ENCODE results near the gene POC1A.

POC1A gene

GRCh38 chr3:52121813-52122212, 32.4 kb downstream of the POC1A start:
- Histone ChIP-seq H3K27me3 (ENCODE audit: control insufficient read depth, insufficient read depth, low read length) (no peaks in the 10 kb centered on the region), H3K4me3 (ENCODE audit: low read depth, low read length) (no peak overlapping the region), H3K9ac (ENCODE audit: low read depth, low read length) (no peak overlapping the region), H3K4me1 (ENCODE audit: control insufficient read depth, insufficient read depth, low read length) (no peaks in the 10 kb centered on the region), H3K36me3 (ENCODE audit: control insufficient read depth, insufficient read depth, low read length) (peaks cover 30% of the 10 kb centered on the region), H3K9me3 (ENCODE audit: control insufficient read depth, insufficient read depth, low read length) (no peaks in the 10 kb centered on the region)

- Histone ChIP-seq H3K36me3 (ENCODE audit: control insufficient read depth, insufficient read depth, low read length) (peaks cover 30% of the 10 kb centered on the region), H3K4me1 (ENCODE audit: control insufficient read depth, insufficient read depth, low read length) (no peaks in the 10 kb centered on the region), H3K9ac (ENCODE audit: low read depth, low read length) (no peak overlapping the region), H3K27me3 (ENCODE audit: control insufficient read depth, insufficient read depth, low read length) (no peaks in the 10 kb centered on the region), H3K4me3 (ENCODE audit: low read depth, low read length) (no peak overlapping the region), H3K9me3 (ENCODE audit: control insufficient read depth, insufficient read depth, low read length) (no peaks in the 10 kb centered on the region)
These were observed 32.8 kb downstream of the POC1A start for GRCh38 chr3:52121464-52121805.

DNA sequence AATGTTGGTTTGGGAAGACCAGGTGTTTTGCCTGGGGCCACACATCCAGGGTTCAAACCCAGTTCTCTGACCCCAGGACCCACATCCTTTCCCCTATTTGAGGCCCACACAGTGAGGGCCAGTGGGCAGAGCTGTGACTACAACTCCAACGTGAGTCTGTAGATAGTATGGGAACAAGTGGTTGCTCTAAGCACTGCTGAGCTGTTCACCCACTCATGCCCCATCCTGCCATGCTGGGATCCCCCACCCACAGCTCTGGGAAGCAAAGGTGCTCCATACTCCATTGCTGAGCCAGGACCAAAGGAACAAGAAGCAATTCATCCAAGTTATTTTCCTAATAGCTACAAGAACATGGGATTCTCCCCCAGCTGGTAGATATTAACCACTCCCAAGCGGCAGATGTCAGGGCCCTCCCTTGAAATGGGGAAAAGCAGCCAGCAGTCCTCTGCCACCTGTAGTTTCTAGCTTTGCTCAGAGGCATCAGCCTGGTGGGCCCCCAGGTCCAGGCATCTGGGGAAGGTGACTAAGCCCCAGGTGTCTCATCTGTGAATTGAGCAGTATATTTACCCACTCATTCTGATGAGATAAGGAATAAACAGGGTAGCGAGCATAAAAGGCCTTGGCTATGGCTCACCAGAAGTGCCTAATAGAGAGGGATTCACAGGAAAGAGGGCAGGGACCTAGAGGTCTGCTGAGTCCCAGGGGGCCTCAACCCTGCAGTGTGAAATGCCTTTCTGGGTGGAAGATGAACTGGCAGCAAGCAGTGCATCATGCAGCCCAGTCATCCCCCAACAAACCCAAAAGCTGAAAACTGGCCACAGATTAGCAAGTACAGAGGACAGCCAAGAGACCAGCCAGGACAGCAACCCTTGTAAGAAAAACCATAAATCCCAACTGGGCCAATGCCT, 33.4 kb downstream of the POC1A start:
- H3K9ac ChIP-seq (ENCODE audit: low read depth, low read length), result no peak overlapping the region
- peaks cover 30% of the 10 kb centered on the region for H3K36me3 ChIP-seq (ENCODE audit: control insufficient read depth, insufficient read depth, low read length)
- no peaks in the 10 kb centered on the region for H3K9me3 ChIP-seq (ENCODE audit: control insufficient read depth, insufficient read depth, low read length)
- H3K4me1 ChIP-seq (ENCODE audit: control insufficient read depth, insufficient read depth, low read length), result no peaks in the 10 kb centered on the region
- no peak overlapping the region for H3K4me3 ChIP-seq (ENCODE audit: low read depth, low read length)
- H3K27me3 ChIP-seq (ENCODE audit: control insufficient read depth, insufficient read depth, low read length), result no peaks in the 10 kb centered on the region

DNA sequence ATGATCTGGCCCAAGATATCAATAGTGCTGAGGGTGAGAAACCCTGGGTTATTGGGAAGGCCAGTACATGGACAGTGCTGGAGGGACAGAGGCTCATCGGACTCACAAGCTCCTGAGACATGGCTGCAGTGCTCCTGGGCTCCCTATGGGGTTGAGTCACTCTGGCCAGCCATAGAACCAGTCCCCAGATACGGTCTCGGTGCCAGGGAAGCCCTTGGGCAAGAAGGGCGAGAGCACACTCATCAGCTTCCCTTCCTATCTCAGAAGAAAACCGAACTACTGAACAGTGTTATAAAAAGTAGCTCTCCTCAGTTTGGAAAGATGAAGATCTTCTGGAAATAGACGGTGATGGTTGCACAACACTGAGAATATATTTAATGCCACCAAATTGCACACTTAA, 34.4 kb downstream of the POC1A start:
- no peaks in the 10 kb centered on the region for H3K4me1 ChIP-seq (ENCODE audit: control insufficient read depth, insufficient read depth, low read length)
- H3K9me3 ChIP-seq (ENCODE audit: control insufficient read depth, insufficient read depth, low read length), result no peaks in the 10 kb centered on the region
- no peak overlapping the region for H3K4me3 ChIP-seq (ENCODE audit: low read depth, low read length)
- H3K27me3 ChIP-seq (ENCODE audit: control insufficient read depth, insufficient read depth, low read length), result no peaks in the 10 kb centered on the region
- H3K9ac ChIP-seq (ENCODE audit: low read depth, low read length), result no peak overlapping the region
- peaks cover 29% of the 10 kb centered on the region for H3K36me3 ChIP-seq (ENCODE audit: control insufficient read depth, insufficient read depth, low read length)

DNA sequence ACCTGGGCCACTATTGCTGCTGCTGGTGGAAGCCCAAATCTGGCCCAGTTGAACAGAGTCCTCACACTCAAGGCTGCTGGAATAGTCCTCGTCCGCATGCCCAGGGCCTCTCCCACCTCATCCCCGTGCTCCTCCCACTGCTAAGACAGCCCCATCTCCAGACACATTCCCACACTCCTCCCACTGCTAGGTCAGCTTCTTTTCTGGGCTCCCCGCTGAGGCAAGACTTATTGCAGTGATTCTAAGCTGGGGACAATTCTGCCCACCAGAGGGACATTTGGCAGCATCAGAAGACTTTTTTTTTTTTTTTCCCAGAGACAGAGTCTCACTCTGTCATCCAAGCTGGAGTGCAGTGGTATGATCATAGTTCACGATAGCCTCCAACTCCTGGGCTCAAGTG, 35.1 kb downstream of the POC1A start:
- Histone ChIP-seq H3K4me3 (ENCODE audit: low read depth, low read length) (no peak overlapping the region), H3K9me3 (ENCODE audit: control insufficient read depth, insufficient read depth, low read length) (no peaks in the 10 kb centered on the region), H3K4me1 (ENCODE audit: control insufficient read depth, insufficient read depth, low read length) (no peaks in the 10 kb centered on the region), H3K36me3 (ENCODE audit: control insufficient read depth, insufficient read depth, low read length) (peaks cover 22% of the 10 kb centered on the region), H3K9ac (ENCODE audit: low read depth, low read length) (no peak overlapping the region), H3K27me3 (ENCODE audit: control insufficient read depth, insufficient read depth, low read length) (no peaks in the 10 kb centered on the region)

- Histone ChIP-seq H3K9ac (ENCODE audit: low read depth, low read length) (no peak overlapping the region), H3K36me3 (ENCODE audit: control insufficient read depth, insufficient read depth, low read length) (peaks cover 19% of the 10 kb centered on the region), H3K4me1 (ENCODE audit: control insufficient read depth, insufficient read depth, low read length) (no peaks in the 10 kb centered on the region), H3K4me3 (ENCODE audit: low read depth, low read length) (no peak overlapping the region), H3K27me3 (ENCODE audit: control insufficient read depth, insufficient read depth, low read length) (no peaks in the 10 kb centered on the region), H3K9me3 (ENCODE audit: control insufficient read depth, insufficient read depth, low read length) (no peaks in the 10 kb centered on the region)
These were observed 35.9 kb downstream of the POC1A start for GRCh38 chr3:52118156-52118875.

- no peak overlapping the region for H3K4me3 ChIP-seq (ENCODE audit: low read depth, low read length)
- no peak overlapping the region for H3K9ac ChIP-seq (ENCODE audit: low read depth, low read length)
- no peaks in the 10 kb centered on the region for H3K9me3 ChIP-seq (ENCODE audit: control insufficient read depth, insufficient read depth, low read length)
- peaks cover 23% of the 10 kb centered on the region for H3K36me3 ChIP-seq (ENCODE audit: control insufficient read depth, insufficient read depth, low read length)
- no peaks in the 10 kb centered on the region for H3K27me3 ChIP-seq (ENCODE audit: control insufficient read depth, insufficient read depth, low read length)
- H3K4me1 ChIP-seq (ENCODE audit: control insufficient read depth, insufficient read depth, low read length), result no peaks in the 10 kb centered on the region
These were observed 36.7 kb downstream of the POC1A start for GRCh38 chr3:52117537-52117936.

GRCh38 chr3:52112056-52112455, 42.2 kb downstream of the POC1A start:
- no peaks in the 10 kb centered on the region for H3K9me3 ChIP-seq (ENCODE audit: control insufficient read depth, insufficient read depth, low read length)
- no peak overlapping the region for H3K9ac ChIP-seq (ENCODE audit: low read depth, low read length)
- peaks cover 14% of the 10 kb centered on the region for H3K36me3 ChIP-seq (ENCODE audit: control insufficient read depth, insufficient read depth, low read length)
- H3K4me3 ChIP-seq (ENCODE audit: low read depth, low read length), result no peak overlapping the region
- H3K27me3 ChIP-seq (ENCODE audit: control insufficient read depth, insufficient read depth, low read length), result no peaks in the 10 kb centered on the region
- no peaks in the 10 kb centered on the region for H3K4me1 ChIP-seq (ENCODE audit: control insufficient read depth, insufficient read depth, low read length)

DNA sequence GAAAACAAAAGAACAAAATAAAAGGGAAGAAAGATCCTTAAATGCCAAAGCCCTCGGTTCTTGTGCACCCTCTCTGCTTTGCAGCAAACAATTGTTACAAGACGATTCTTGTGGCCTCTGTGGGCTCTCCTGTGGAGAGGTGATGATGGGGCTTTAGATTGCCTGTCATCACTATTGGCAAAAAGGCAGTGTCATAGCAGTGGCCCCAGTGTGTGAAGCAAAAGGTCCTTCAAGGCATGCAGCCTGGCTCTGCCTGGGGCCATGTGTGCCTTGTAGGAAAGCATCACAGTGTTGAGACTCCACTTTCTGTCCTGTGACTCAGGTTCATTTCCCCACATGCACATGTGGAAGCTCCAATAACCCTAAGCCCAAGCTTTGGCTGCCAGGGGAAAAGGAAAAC, 43.7 kb downstream of the POC1A start:
- no peaks in the 10 kb centered on the region for H3K4me1 ChIP-seq (ENCODE audit: control insufficient read depth, insufficient read depth, low read length)
- no peaks in the 10 kb centered on the region for H3K27me3 ChIP-seq (ENCODE audit: control insufficient read depth, insufficient read depth, low read length)
- H3K36me3 ChIP-seq (ENCODE audit: control insufficient read depth, insufficient read depth, low read length), result peaks cover 14% of the 10 kb centered on the region
- no peak overlapping the region for H3K9ac ChIP-seq (ENCODE audit: low read depth, low read length)
- no peaks in the 10 kb centered on the region for H3K9me3 ChIP-seq (ENCODE audit: control insufficient read depth, insufficient read depth, low read length)
- no peak overlapping the region for H3K4me3 ChIP-seq (ENCODE audit: low read depth, low read length)

DNA sequence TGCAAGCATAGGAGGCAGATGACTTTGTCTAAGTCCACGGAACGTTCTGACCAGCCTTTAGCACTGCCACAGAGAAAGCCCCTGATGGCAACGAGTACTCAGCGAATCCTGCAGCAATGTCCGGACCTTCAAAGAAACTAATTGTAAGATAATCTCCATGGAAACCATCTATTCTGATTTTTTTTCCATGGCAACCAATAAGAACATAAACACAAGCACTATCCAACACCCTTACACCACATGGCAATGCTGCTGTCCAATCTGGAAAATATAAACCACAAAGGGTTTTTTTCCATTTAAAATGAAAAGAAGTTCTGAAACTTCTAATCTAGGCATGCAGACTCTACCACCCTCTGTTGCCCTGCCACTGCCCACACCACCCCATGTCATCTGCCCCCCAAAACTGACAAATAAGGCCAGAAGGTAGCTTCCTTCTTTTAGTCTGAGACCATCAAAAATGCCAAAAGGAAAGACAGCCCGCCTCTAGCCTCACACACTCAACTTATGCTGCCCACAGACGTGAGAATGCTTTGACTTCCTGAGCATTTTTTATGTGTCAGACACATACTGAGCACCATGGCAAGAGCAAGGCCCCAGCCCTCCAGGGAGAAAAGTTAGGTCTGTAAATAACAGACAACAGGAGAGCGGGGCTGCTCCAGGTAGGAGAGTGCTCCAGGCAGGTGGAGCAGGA, 44.5 kb downstream of the POC1A start:
- H3K4me3 ChIP-seq (ENCODE audit: low read depth, low read length), result no peak overlapping the region
- H3K27me3 ChIP-seq (ENCODE audit: control insufficient read depth, insufficient read depth, low read length), result no peaks in the 10 kb centered on the region
- no peak overlapping the region for H3K9ac ChIP-seq (ENCODE audit: low read depth, low read length)
- peaks cover 14% of the 10 kb centered on the region for H3K36me3 ChIP-seq (ENCODE audit: control insufficient read depth, insufficient read depth, low read length)
- H3K4me1 ChIP-seq (ENCODE audit: control insufficient read depth, insufficient read depth, low read length), result no peaks in the 10 kb centered on the region
- no peaks in the 10 kb centered on the region for H3K9me3 ChIP-seq (ENCODE audit: control insufficient read depth, insufficient read depth, low read length)

GRCh38 chr3:52108302-52109232, 45.7 kb downstream of the POC1A start:
- Histone ChIP-seq H3K9ac (ENCODE audit: low read depth, low read length) (no peak overlapping the region), H3K36me3 (ENCODE audit: control insufficient read depth, insufficient read depth, low read length) (peaks cover 10% of the 10 kb centered on the region), H3K4me1 (ENCODE audit: control insufficient read depth, insufficient read depth, low read length) (no peaks in the 10 kb centered on the region), H3K4me3 (ENCODE audit: low read depth, low read length) (no peak overlapping the region), H3K27me3 (ENCODE audit: control insufficient read depth, insufficient read depth, low read length) (no peaks in the 10 kb centered on the region), H3K9me3 (ENCODE audit: control insufficient read depth, insufficient read depth, low read length) (no peaks in the 10 kb centered on the region)
